B cell (primary cell): ENCODE results near the gene STK11. TPM values are rescaled to one million over a fixed set of nuclear protein-coding genes. Genes with fewer than 3 reads are reported as not detected.

ENCODE experiments used
- ATAC-seq: fragments of 200-7000 bp; cut with Tn5 transposase; one replicate; pipeline ENCODE4 v1.10.0; 2021; ENCODE audit warnings: low read depth, mild to moderate bottlenecking, moderate number of reproducible peaks, moderate library complexity
- CTCF ChIA-PET: fragments of 350-600 bp; sonication (Branson Sonifier 250); formaldehyde crosslinking; loops from one replicate; lab custom pipeline; 2021; ENCODE audit warnings: antibody characterized with exemption, inconsistent platforms; lab: Charles Lee
- POLR2A ChIA-PET: fragments of 350-600 bp; sonication (Branson Sonifier 250); formaldehyde crosslinking; loops from one replicate; lab custom pipeline; 2021; ENCODE audit warnings: antibody characterized with exemption; lab: Charles Lee
- DNase-seq: peaks from one replicate; pipeline ENCODE4 v3.0.0; 2013
- H2AFZ ChIP-seq: 2 replicates; pipeline ENCODE4 v1.6.1; 2012; ENCODE audit warnings: mild to moderate bottlenecking, low read depth, low read length; ENCODE audit not compliant: insufficient read depth, poor library complexity, severe bottlenecking
- H3K27ac ChIP-seq, 2 donors: 1 replicate in 1 of 2; 2 replicates in 1 of 2; pipeline ENCODE4 v1.5.1; 2012 to 2013; ENCODE audit warnings: low read length in 2 of 2, mild to moderate bottlenecking in 2 of 2, moderate library complexity in 1 of 2
- H3K27me3 ChIP-seq, 4 experiments: fragments of 200-600 bp in 1 of 4; sonication (generic) in 1 of 4; replicated peaks in 1 of 4; 1 replicate in 2 of 4; 2 replicates in 2 of 4; pipeline versions ENCODE4 v1.6.1 to v1.7.0; 2013 to 2016; ENCODE audit warnings: low read length in 3 of 4, mild to moderate bottlenecking in 2 of 4, mixed read lengths in 1 of 4, moderate library complexity in 1 of 4; ENCODE audit not compliant: insufficient read depth in 4 of 4, control insufficient read depth in 3 of 4; ENCODE audit errors: control extremely low read depth in 1 of 4
- H3K36me3 ChIP-seq, 2 experiments: replicated peaks in 1 of 2; 1 replicate in 1 of 2; 2 replicates in 1 of 2; pipeline versions ENCODE4 v1.6.1 to v1.7.1; 2013; ENCODE audit warnings: low read length in 1 of 2; ENCODE audit not compliant: insufficient read depth in 2 of 2, control insufficient read depth in 1 of 2; ENCODE audit errors: control extremely low read depth in 1 of 2, extremely low read depth in 1 of 2
- H3K4me1 ChIP-seq, 2 donors: fragments of 200-600 bp in 1 of 2; sonication (generic) in 1 of 2; 1 replicate in 1 of 2; 2 replicates in 1 of 2; pipeline versions ENCODE4 v1.5.1 to v1.6.1; 2013 to 2017; ENCODE audit warnings: low read length in 2 of 2; ENCODE audit not compliant: control insufficient read depth in 2 of 2, insufficient read depth in 2 of 2
- H3K4me2 ChIP-seq: replicated peaks from 2 replicates; pipeline ENCODE3; 2012; ENCODE audit warnings: mild to moderate bottlenecking, low read depth, low read length; ENCODE audit not compliant: poor library complexity, severe bottlenecking
- H3K4me3 ChIP-seq, 5 experiments: fragments of 200-600 bp in 1 of 5; sonication (generic) in 1 of 5; 1 replicate in 3 of 5; 2 replicates in 2 of 5; pipeline versions ENCODE4 v1.5.1 to v1.7.0; 2011 to 2016; ENCODE audit warnings: low read length in 4 of 5, mild to moderate bottlenecking in 4 of 5, low read depth in 2 of 5, control low read depth in 1 of 5, moderate library complexity in 1 of 5; ENCODE audit not compliant: insufficient read depth in 1 of 5; ENCODE audit errors: control extremely low read depth in 1 of 5, extremely low read depth in 1 of 5
- H3K79me2 ChIP-seq: fragments of 200-600 bp; sonication (generic); one replicate; pipeline ENCODE4 v1.6.0; 2016; ENCODE audit warnings: low read length; ENCODE audit not compliant: control insufficient read depth, insufficient read depth
- H3K9ac ChIP-seq: fragments of 200-600 bp; sonication (generic); 2 replicates; pipeline ENCODE4 v1.6.1; 2017; ENCODE audit warnings: mild to moderate bottlenecking, low read length, moderate library complexity
- H3K9me3 ChIP-seq, 3 donors: one replicate each; pipeline versions ENCODE4 v1.6.1 to v1.7.1; 2013; ENCODE audit warnings: low read length in 2 of 3; ENCODE audit not compliant: control insufficient read depth in 2 of 3, insufficient read depth in 1 of 3; ENCODE audit errors: control extremely low read depth in 1 of 3
- H4K20me1 ChIP-seq: 2 replicates; pipeline ENCODE4 v1.6.0; 2012; ENCODE audit warnings: mild to moderate bottlenecking, low read length; ENCODE audit not compliant: insufficient read depth, control insufficient read depth, poor library complexity, severe bottlenecking
- H3K27ac Mint-ChIP-seq: one replicate; pipeline ENCODE4 v1.8.0; 2021; ENCODE audit warnings: mixed read lengths
- H3K27me3 Mint-ChIP-seq: one replicate; pipeline ENCODE4 v1.8.0; 2021; ENCODE audit warnings: mixed read lengths
- H3K4me1 Mint-ChIP-seq: one replicate; pipeline ENCODE4 v1.8.0; 2021; ENCODE audit warnings: mixed read lengths
- H3K4me3 Mint-ChIP-seq: one replicate; pipeline ENCODE4 v1.8.0; 2021; ENCODE audit warnings: mixed read lengths
- H3K9me3 Mint-ChIP-seq: one replicate; pipeline ENCODE4 v1.8.0; 2022; ENCODE audit warnings: mixed read lengths; ENCODE audit not compliant: insufficient read depth
- CTCF ChIP-seq: fragments of 200-600 bp; IDR thresholded peaks from one replicate; pipeline ENCODE4 v1.8.0; 2022; ENCODE audit warnings: antibody characterized with exemption, mild to moderate bottlenecking
- EZH2 ChIP-seq: IDR thresholded peaks from 2 replicates; pipeline ENCODE4 v1.6.1; 2012; ENCODE audit warnings: borderline replicate concordance, low read depth, mild to moderate bottlenecking, moderate library complexity, low read length; ENCODE audit not compliant: insufficient read depth, poor library complexity, severe bottlenecking
- WGBS: methylation state at CpG from one replicate; pipeline ENCODE4 v1.1.5; 2013; ENCODE audit warnings: missing lambda C conversion rate; ENCODE audit not compliant: insufficient coverage; 5-methylcytosine and 5-hydroxymethylcytosine counted together
- intact Hi-C: fragments of 100-400 bp; cut with micrococcal nuclease; formaldehyde crosslinking; loops from one replicate; pipeline ENCODE4 v1.10.0; 2022
- polyA plus RNA-seq: library from polyadenylated mRNA; depleted of rRNA; stranded (reverse); fragments of >200 nt; gene quantifications from 2 replicates; pipeline ENCODE4 v1.2.3, GENCODE V29; 2012
- total RNA-seq, 2 donors: library from RNA; stranded (reverse); fragments of 120-200 nt in 1 of 2; gene quantifications; 1 replicate in 1 of 2; 2 replicates in 1 of 2; pipeline versions ENCODE4 v1.2.3 to v1.2.4, GENCODE V29; 2013 to 2022

The STK11 gene
- total and polyA plus RNA-seq, 2 donors (not counting 1 experiment from before 2014, with no cell fraction given), result 87.9 to 89.9 TPM

GRCh38 chr19:1277061-1277460 lies 71.5 kb downstream of the STK11 start:
- H3K27ac Mint-ChIP-seq, result peak overlapping the region; percentile 94
- H3K4me1 ChIP-seq, result peaks cover 26 to 46% of the 10 kb centered on the region in 2 donors
- WGBS, result 97% methylated on average over 14 of the region's 15 CpGs

More at GRCh38 chr19:1277061-1277460, 71.5 kb downstream of the STK11 start:
- H2AFZ ChIP-seq, result no peak overlapping the region
- H3K9ac ChIP-seq, result no peak overlapping the region
- intact Hi-C loops, result no loop called here
- Mint-ChIP-seq H3K9me3 (no peaks in the 10 kb centered on the region), H3K4me1 (peaks cover 34% of the 10 kb centered on the region), H3K4me3 (peak overlapping the region; percentile 89), H3K27me3 (no peaks in the 10 kb centered on the region)
- no peaks in the 10 kb centered on the region for H3K9me3 ChIP-seq
- H3K27me3 ChIP-seq, result no peaks in the 10 kb centered on the region
- CTCF ChIA-PET, result interaction anchor here (0.7 to 1.2 kb wide), 4 partner anchors 11 to 133 kb away, joined by 3 read pairs; no protein-coding TSS in a partner anchor
- peaks cover 70% of the 10 kb centered on the region for H4K20me1 ChIP-seq
- peak overlapping the region; percentile 100 for H3K4me2 ChIP-seq
- POLR2A ChIA-PET, result no interaction called here
- H3K27ac ChIP-seq, result peak overlapping the region in 1 of 2 donors; percentile 97
- no peak for ATAC-seq
- DNase-seq, result peak; percentile 46
- peaks cover 59% of the 10 kb centered on the region for H3K79me2 ChIP-seq
- TF ChIP-seq EZH2 (no peak), CTCF (no peak)
- peaks cover 9 to 45% of the 10 kb centered on the region in 2 experiments for H3K36me3 ChIP-seq
- no peak overlapping the region for H3K4me3 ChIP-seq

Other genes with a start within 250 kb of the STK11 start
- 50.5 and 60.5 TPM in 2 replicates for gene WDR18, start 221.4 kb upstream of the STK11 start, total RNA-seq
- gene WDR18, start 221.4 kb upstream of the STK11 start, polyA plus RNA-seq, result 29.6 and 48.5 TPM in 2 replicates
- 0.10 and 0.42 TPM in 2 replicates for gene GRIN3B, start 205.4 kb upstream of the STK11 start, total RNA-seq
- gene GRIN3B, start 205.4 kb upstream of the STK11 start, polyA plus RNA-seq, result 0.07 and 0.10 TPM in 2 replicates
- 373 and 377 TPM in 2 replicates for gene TMEM259, start 184.7 kb upstream of the STK11 start, total RNA-seq
- gene TMEM259, start 184.7 kb upstream of the STK11 start, polyA plus RNA-seq, result 607 and 730 TPM in 2 replicates
- not detected in 2 replicates for gene RNU6-2, start 184.3 kb upstream of the STK11 start, total RNA-seq
- gene RNU6-2, start 184.3 kb upstream of the STK11 start, polyA plus RNA-seq, result not detected in 2 replicates
- 186 and 198 TPM in 2 replicates for gene CNN2, start 179.2 kb upstream of the STK11 start, total RNA-seq
- 301 and 325 TPM in 2 replicates for gene CNN2, start 179.2 kb upstream of the STK11 start, polyA plus RNA-seq
- 192 and 206 TPM in 2 replicates for gene ABCA7, start 165.7 kb upstream of the STK11 start, total RNA-seq
- gene ABCA7, start 165.7 kb upstream of the STK11 start, polyA plus RNA-seq, result 281 and 425 TPM in 2 replicates
- gene ARHGAP45, start 138.6 kb upstream of the STK11 start, total RNA-seq, result 490 and 523 TPM in 2 replicates
- 488 and 579 TPM in 2 replicates for gene ARHGAP45, start 138.6 kb upstream of the STK11 start, polyA plus RNA-seq
- 103 and 106 TPM in 2 replicates for gene POLR2E, start 110.4 kb upstream of the STK11 start, total RNA-seq
- gene POLR2E, start 110.4 kb upstream of the STK11 start, polyA plus RNA-seq, result 84.5 and 121 TPM in 2 replicates
- 202 and 213 TPM in 2 replicates for gene GPX4, start 101.8 kb upstream of the STK11 start, total RNA-seq
- gene GPX4, start 101.8 kb upstream of the STK11 start, polyA plus RNA-seq, result 303 and 317 TPM in 2 replicates
- 83.3 and 85.9 TPM in 2 replicates for gene SBNO2, start 31.5 kb upstream of the STK11 start, total RNA-seq
- gene SBNO2, start 31.5 kb upstream of the STK11 start, polyA plus RNA-seq, result 42.8 and 47.3 TPM in 2 replicates
- gene CBARP, start 32.2 kb downstream of the STK11 start, total RNA-seq, result 0.12 TPM in 1 of 2 replicates, not detected in the other
- gene CBARP, start 32.2 kb downstream of the STK11 start, polyA plus RNA-seq, result not detected in 2 replicates
- gene ATP5F1D, start 36.0 kb downstream of the STK11 start, total RNA-seq, result 131 and 150 TPM in 2 replicates
- gene ATP5F1D, start 36.0 kb downstream of the STK11 start, polyA plus RNA-seq, result 145 and 166 TPM in 2 replicates
- gene MIDN, start 42.8 kb downstream of the STK11 start, total RNA-seq, result 97.8 and 98.5 TPM in 2 replicates
- 120 and 156 TPM in 2 replicates for gene MIDN, start 42.8 kb downstream of the STK11 start, polyA plus RNA-seq
- gene CIRBP, start 63.6 kb downstream of the STK11 start, total RNA-seq, result 643 and 648 TPM in 2 replicates
- gene CIRBP, start 63.6 kb downstream of the STK11 start, polyA plus RNA-seq, result 1,164 and 1,418 TPM in 2 replicates
- gene FAM174C, start 69.8 kb downstream of the STK11 start, total RNA-seq, result 34.5 and 41.1 TPM in 2 replicates
- gene FAM174C, start 69.8 kb downstream of the STK11 start, polyA plus RNA-seq, result 45.1 and 70.6 TPM in 2 replicates
- not detected in 2 replicates for gene EFNA2, start 80.1 kb downstream of the STK11 start, total RNA-seq
- not detected in 2 replicates for gene EFNA2, start 80.1 kb downstream of the STK11 start, polyA plus RNA-seq
- gene NDUFS7, start 178.1 kb downstream of the STK11 start, total RNA-seq, result 58.8 and 59.0 TPM in 2 replicates
- 84.5 and 141 TPM in 2 replicates for gene NDUFS7, start 178.1 kb downstream of the STK11 start, polyA plus RNA-seq
- gene GAMT, start 195.8 kb downstream of the STK11 start, total RNA-seq, result 8.8 and 9.0 TPM in 2 replicates
- gene GAMT, start 195.8 kb downstream of the STK11 start, polyA plus RNA-seq, result 11.4 and 12.1 TPM in 2 replicates
- gene DAZAP1, start 201.8 kb downstream of the STK11 start, total RNA-seq, result 119 and 125 TPM in 2 replicates
- 54.8 and 66.4 TPM in 2 replicates for gene DAZAP1, start 201.8 kb downstream of the STK11 start, polyA plus RNA-seq
- gene RPS15, start 232.6 kb downstream of the STK11 start, total RNA-seq, result 1,488 and 1,520 TPM in 2 replicates
- 6,007 and 10,599 TPM in 2 replicates for gene RPS15, start 232.6 kb downstream of the STK11 start, polyA plus RNA-seq
- gene APC2, start 244.3 kb downstream of the STK11 start, total RNA-seq, result 0.12 and 0.15 TPM in 2 replicates
- gene APC2, start 244.3 kb downstream of the STK11 start, polyA plus RNA-seq, result 0.07 and 0.16 TPM in 2 replicates